NB4 (cell line): Measurements from ENCODE around the gene RNF17.

Source experiments
- POLR2A ChIP-seq: IDR thresholded peaks from 2 replicates; pipeline ENCODE4 v1.6.1; 2011; ENCODE audit warnings: mild to moderate bottlenecking; ENCODE audit not compliant: insufficient read length; ENCODE audit errors: extremely low read depth
- TF ChIP-seq, protein P1 (sequence below): IDR thresholded peaks from one replicate; pipeline ENCODE4 v1.5.1; 2012; ENCODE audit warnings: low read depth, low read length

DNA sequence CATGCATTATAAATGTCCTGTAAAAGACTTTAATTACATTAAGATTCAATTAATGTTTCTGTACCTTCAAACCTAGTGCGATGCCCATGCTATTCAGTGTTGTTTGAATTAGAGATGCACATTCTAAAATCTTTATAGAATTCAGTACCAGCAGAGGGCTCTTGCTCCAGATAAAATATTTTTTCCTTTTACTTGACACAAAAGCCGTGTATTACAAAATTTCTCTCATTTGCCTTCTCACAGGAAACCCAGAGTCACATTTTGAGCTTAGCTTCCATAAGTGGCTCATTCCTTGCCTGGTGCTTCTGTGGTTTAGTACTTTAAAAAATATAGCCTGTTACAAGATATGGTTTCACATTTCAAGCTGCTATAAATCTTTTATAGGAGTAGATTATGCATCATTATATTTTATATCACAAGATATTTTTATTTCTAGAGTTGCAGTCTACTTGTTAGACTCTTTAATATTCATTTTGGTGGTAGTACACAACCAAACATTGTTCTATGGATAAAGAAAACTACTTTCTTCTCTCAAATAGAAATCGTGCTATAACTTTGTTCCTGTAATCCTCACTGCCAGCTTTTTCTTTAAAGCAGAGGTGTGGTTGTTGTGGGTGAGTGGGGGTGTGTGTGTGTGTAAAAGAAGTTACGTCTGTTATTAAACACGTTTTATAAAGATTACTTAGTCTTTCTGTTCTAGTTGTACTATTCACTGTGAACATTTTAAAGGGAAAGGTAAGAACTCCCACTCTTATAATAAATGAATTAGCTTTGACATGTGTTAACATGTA is 101.4 kb downstream of the RNF17 start:
- no peak for TF ChIP-seq POLR2A
- TF ChIP-seq, protein P1, sequence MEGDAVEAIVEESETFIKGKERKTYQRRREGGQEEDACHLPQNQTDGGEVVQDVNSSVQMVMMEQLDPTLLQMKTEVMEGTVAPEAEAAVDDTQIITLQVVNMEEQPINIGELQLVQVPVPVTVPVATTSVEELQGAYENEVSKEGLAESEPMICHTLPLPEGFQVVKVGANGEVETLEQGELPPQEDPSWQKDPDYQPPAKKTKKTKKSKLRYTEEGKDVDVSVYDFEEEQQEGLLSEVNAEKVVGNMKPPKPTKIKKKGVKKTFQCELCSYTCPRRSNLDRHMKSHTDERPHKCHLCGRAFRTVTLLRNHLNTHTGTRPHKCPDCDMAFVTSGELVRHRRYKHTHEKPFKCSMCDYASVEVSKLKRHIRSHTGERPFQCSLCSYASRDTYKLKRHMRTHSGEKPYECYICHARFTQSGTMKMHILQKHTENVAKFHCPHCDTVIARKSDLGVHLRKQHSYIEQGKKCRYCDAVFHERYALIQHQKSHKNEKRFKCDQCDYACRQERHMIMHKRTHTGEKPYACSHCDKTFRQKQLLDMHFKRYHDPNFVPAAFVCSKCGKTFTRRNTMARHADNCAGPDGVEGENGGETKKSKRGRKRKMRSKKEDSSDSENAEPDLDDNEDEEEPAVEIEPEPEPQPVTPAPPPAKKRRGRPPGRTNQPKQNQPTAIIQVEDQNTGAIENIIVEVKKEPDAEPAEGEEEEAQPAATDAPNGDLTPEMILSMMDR = peak; percentile 5
